GM21526 (cell line): ENCODE results near the gene TTN.
"Not testable (repeated sequence)": the region's sequence is repeated elsewhere in the genome, so short reads cannot be mapped to it uniquely, and the experiment has no call there.

ENCODE experiments used
- ATAC-seq: cut with Tn5 transposase; IDR thresholded peaks from one replicate; pipeline ENCODE4 v1.9.1; 2021; ENCODE audit warnings: moderate library complexity; ENCODE audit not compliant: unreplicated experiment, low FRiP score

Gene TTN

GRCh38 chr2:178679891-178680290 lies 127.3 kb downstream of the TTN start:
- ATAC-seq: no peak

- no peak for ATAC-seq
These were observed 129.6 kb downstream of the TTN start for GRCh38 chr2:178677599-178677998.

GRCh38 chr2:178676046-178676445 lies 131.2 kb downstream of the TTN start:
- no peak for ATAC-seq

GRCh38 chr2:178674122-178674521 lies 133.1 kb downstream of the TTN start:
- no peak for ATAC-seq

GRCh38 chr2:178666458-178666857 lies 140.8 kb downstream of the TTN start:
- no peak for ATAC-seq

- not testable (repeated sequence) for ATAC-seq
These were observed 148.7 kb downstream of the TTN start for GRCh38 chr2:178658480-178658879.

GRCh38 chr2:178650554-178650953 lies 156.7 kb downstream of the TTN start:
- no peak for ATAC-seq

GRCh38 chr2:178644919-178645318 lies 162.3 kb downstream of the TTN start:
- ATAC-seq: no peak

- ATAC-seq: no peak
These were observed 165.7 kb downstream of the TTN start for GRCh38 chr2:178641498-178641897.

- ATAC-seq: no peak
These were observed 171.3 kb downstream of the TTN start for GRCh38 chr2:178635897-178636296.

GRCh38 chr2:178632729-178633128 lies 174.5 kb downstream of the TTN start:
- ATAC-seq: no peak

- ATAC-seq: no peak
These were observed 176.6 kb downstream of the TTN start for GRCh38 chr2:178630581-178630980.

GRCh38 chr2:178629463-178629862 lies 177.8 kb downstream of the TTN start:
- ATAC-seq: no peak

- no peak for ATAC-seq
These were observed 178.6 kb downstream of the TTN start for GRCh38 chr2:178628605-178629004.

GRCh38 chr2:178627401-178627800 lies 179.8 kb downstream of the TTN start:
- ATAC-seq: no peak

GRCh38 chr2:178615969-178616368 lies 191.3 kb downstream of the TTN start:
- ATAC-seq: no peak

GRCh38 chr2:178602901-178603300 lies 204.3 kb downstream of the TTN start:
- ATAC-seq: no peak

- ATAC-seq: no peak
These were observed 214.6 kb downstream of the TTN start for GRCh38 chr2:178592655-178593054.

GRCh38 chr2:178589335-178589734 lies 217.9 kb downstream of the TTN start:
- no peak for ATAC-seq

GRCh38 chr2:178584666-178585065 lies 222.6 kb downstream of the TTN start:
- no peak for ATAC-seq

- ATAC-seq: no peak
These were observed 228.2 kb downstream of the TTN start for GRCh38 chr2:178579006-178579405.

GRCh38 chr2:178574789-178575188 lies 232.4 kb downstream of the TTN start:
- no peak for ATAC-seq

GRCh38 chr2:178568227-178568626 lies 239.0 kb downstream of the TTN start:
- no peak for ATAC-seq
